Measurements from ENCODE around the gene EXOC8. TPM values are rescaled to one million over a fixed set of nuclear protein-coding genes. Genes with fewer than 3 reads are reported as not detected.

EXOC8 gene
- total RNA-seq, 4 donors from 2014 or later, result 16.3 to 32.6 (median 19.8) TPM

DNA sequence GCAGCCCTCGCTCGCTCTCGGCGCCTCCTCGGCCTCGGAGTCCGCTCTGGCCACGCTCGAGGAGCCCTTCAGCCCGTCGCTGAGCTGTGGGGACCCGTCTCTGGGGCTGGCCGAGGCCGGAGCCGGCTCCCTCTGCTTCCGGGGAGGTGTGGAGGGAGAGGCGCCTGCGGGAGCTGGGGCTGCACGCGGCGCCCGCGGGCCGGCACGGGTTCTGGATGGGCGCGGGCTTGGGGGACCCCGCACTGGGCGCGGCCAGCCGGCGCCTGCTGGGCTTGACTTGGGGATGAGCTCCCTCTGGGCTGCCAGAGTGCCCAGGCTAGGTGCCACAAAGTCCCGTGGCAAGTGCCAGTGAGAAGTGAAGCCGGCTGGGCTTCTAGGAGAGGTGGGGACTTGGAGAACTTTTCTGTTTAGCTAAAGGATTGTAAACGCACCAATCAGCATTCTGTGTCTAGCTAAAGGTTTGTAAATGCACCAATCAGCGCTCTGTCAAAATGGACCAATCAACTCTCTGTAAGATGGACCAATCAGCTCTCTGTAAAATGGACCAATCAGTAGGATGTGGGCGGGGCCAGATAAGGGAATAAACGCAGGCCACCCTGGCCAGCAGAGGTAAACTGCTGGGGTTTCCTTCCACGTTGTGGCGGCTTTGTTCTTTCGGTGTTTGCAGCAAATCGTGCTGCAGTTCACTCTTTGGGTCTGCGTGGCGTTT, 20.2 kb downstream of the EXOC8 start:
- H3K27me3 ChIP-seq, result no peaks in the 10 kb centered on the region
- 94% methylated on average over 21 of the region's 44 CpGs for WGBS
- H3K36me3 ChIP-seq, result no peaks in the 10 kb centered on the region
- TF ChIP-seq EP300 (IDR thresholded peaks at IDR 0.05) (no peak), POLR2A (IDR thresholded peaks at IDR 0.05) (no peak), POLR2AphosphoS5 (IDR thresholded peaks at IDR 0.05) (no peak)
- TF ChIP-seq, protein P1, sequence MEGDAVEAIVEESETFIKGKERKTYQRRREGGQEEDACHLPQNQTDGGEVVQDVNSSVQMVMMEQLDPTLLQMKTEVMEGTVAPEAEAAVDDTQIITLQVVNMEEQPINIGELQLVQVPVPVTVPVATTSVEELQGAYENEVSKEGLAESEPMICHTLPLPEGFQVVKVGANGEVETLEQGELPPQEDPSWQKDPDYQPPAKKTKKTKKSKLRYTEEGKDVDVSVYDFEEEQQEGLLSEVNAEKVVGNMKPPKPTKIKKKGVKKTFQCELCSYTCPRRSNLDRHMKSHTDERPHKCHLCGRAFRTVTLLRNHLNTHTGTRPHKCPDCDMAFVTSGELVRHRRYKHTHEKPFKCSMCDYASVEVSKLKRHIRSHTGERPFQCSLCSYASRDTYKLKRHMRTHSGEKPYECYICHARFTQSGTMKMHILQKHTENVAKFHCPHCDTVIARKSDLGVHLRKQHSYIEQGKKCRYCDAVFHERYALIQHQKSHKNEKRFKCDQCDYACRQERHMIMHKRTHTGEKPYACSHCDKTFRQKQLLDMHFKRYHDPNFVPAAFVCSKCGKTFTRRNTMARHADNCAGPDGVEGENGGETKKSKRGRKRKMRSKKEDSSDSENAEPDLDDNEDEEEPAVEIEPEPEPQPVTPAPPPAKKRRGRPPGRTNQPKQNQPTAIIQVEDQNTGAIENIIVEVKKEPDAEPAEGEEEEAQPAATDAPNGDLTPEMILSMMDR (IDR thresholded peaks at IDR 0.05), result no peak
- H3K27ac ChIP-seq, result no peak overlapping the region
- H3K4me3 ChIP-seq, result no peak overlapping the region
- H3K9me3 ChIP-seq, result no peaks in the 10 kb centered on the region
- no peaks in the 10 kb centered on the region for H3K4me1 ChIP-seq
- DNase-seq (ENCODE audit: low spot score in 2 of 2), result peak in 1 of 2 donors; percentile 57

DNA sequence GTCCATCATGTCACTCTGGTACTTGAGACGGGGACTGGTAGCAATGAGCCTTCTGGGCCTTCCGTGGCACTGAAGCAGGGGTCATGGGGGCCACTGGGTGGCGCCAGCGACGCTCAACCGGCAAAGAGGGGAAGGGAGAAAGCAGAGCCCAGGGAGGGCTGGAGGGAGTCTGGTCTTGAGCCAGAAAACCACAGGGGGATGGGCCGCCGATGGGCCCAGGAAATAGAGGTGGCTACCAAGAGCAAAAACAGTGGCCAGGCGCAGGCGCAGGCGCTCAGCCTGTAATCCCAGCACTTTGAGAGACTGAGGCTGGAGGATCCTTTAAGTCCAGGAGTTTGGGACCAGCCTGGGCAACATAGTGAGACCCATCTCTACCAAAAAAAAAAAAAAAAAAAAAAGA, 21.8 kb downstream of the EXOC8 start:
- H3K9me3 ChIP-seq, result no peaks in the 10 kb centered on the region
- H3K4me1 ChIP-seq, result no peaks in the 10 kb centered on the region
- TF ChIP-seq, protein P1 (IDR thresholded peaks at IDR 0.05), result peak in 1 of 2 donors; percentile 43
- TF ChIP-seq POLR2A (IDR thresholded peaks at IDR 0.05), result no peak
- DNase-seq (ENCODE audit: low spot score in 2 of 2), result peak in 1 of 2 donors; percentile 74
- 46% methylated on average over 11 of the region's 11 CpGs for WGBS
- no peak overlapping the region for H3K4me3 ChIP-seq
- H3K36me3 ChIP-seq, result no peaks in the 10 kb centered on the region
- H3K27me3 ChIP-seq, result no peaks in the 10 kb centered on the region
- H3K27ac ChIP-seq, result no peak overlapping the region

DNA sequence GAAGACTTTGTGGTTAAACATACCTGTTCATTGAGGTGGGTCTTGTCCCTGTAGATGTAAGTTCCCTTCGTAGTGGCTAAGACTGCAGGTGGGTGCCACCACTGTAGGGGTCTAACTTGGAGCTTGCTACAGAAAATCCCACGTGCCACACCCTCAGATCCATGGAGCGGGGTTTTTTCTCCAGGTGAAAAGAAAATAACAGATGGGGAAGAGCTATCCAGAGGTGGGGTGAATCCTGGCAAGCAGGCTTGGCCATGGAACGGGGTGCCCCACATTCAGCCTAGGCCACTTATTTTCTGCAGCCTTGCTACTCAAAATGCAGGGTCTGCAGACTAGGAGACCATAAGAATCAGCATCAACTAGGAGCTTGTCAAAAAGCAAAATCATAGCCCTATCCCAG, 24.0 kb downstream of the EXOC8 start:
- no peaks in the 10 kb centered on the region for H3K27me3 ChIP-seq
- H3K27ac ChIP-seq, result no peak overlapping the region
- DNase-seq (ENCODE audit: low spot score in 2 of 2), result peak in 1 of 2 donors; percentile 45
- TF ChIP-seq, protein P1 (IDR thresholded peaks at IDR 0.05), result no peak
- TF ChIP-seq EP300 (IDR thresholded peaks at IDR 0.05), result no peak
- no peak for TF ChIP-seq POLR2A (IDR thresholded peaks at IDR 0.05)
- no peak for TF ChIP-seq POLR2AphosphoS5 (IDR thresholded peaks at IDR 0.05)
- H3K36me3 ChIP-seq, result no peaks in the 10 kb centered on the region
- no peaks in the 10 kb centered on the region for H3K4me1 ChIP-seq
- WGBS, result 87% methylated on average over 4 of the region's 4 CpGs
- no peaks in the 10 kb centered on the region for H3K9me3 ChIP-seq
- no peak overlapping the region for H3K4me3 ChIP-seq

DNA sequence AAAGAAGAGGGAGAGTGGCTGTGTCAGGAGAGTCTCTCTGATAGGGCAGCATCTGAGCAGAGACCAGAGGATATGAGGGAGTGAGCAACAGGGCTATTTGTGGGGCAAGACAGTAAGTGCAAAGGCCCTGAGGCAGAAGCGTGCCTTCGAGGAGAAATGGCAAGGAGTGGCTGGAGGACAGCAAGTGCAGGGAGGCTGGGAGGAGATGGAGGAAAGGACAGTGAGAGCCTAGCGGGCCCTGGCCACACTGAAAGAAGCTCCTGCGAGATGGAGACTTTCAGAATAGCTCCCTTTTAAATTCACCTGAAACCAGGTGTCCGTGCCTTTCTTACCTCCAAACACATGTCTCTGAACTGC, 25.2 kb downstream of the EXOC8 start:
- Histone ChIP-seq H3K27ac (no peak overlapping the region), H3K4me3 (no peak overlapping the region), H3K4me1 (no peaks in the 10 kb centered on the region), H3K27me3 (no peaks in the 10 kb centered on the region), H3K9me3 (no peaks in the 10 kb centered on the region), H3K36me3 (no peaks in the 10 kb centered on the region)
- DNase-seq (ENCODE audit: low spot score in 2 of 2), result peak in 1 of 2 donors; percentile 43
- WGBS, result 87% methylated on average over 5 of the region's 5 CpGs
- TF ChIP-seq, protein P1 (IDR thresholded peaks at IDR 0.05), result no peak
- TF ChIP-seq POLR2A (IDR thresholded peaks at IDR 0.05), result no peak
- TF ChIP-seq POLR2AphosphoS5 (IDR thresholded peaks at IDR 0.05), result no peak
- no peak for TF ChIP-seq EP300 (IDR thresholded peaks at IDR 0.05)

DNA sequence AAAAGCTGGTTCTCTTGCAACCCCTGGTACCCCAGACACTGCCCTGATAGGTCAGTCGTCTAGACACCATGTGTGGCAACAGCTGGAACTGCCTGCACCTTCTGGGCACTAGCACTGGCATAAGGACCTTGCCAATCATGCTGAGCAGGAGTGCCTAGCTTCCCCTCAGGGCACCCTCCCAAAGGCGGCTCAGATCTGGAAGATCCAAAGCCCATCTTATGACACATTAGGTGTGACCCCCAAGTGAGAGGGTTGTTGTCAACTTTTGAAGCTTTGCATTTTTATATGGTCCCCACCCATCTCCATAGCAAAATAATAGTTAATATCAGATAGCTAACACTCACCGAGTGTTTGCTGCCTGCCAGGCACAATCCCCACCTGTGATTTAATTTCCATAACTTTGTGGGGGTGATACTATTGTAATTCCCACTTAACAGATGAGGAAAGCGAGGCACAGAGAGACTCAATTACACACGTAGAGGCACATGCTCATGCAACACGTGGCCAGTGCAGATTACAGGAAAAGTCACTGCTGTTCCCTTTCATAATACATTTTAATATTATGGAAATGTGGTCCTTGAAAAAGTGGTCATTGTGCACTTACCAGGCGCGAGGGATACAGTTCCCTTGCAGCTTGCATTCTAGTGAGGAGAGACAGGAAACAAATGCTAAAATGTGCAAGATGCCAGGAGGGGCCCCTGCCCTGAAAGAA, 25.8 kb downstream of the EXOC8 start:
- H3K27ac ChIP-seq, result no peak overlapping the region
- TF ChIP-seq, protein P1 (IDR thresholded peaks at IDR 0.05), result no peak
- TF ChIP-seq EP300 (IDR thresholded peaks at IDR 0.05) (no peak), POLR2A (IDR thresholded peaks at IDR 0.05) (no peak), POLR2AphosphoS5 (IDR thresholded peaks at IDR 0.05) (no peak)
- H3K4me3 ChIP-seq, result no peak overlapping the region
- no peaks in the 10 kb centered on the region for H3K4me1 ChIP-seq
- peak in 1 of 2 donors; percentile 41 for DNase-seq (ENCODE audit: low spot score in 2 of 2)
- no peaks in the 10 kb centered on the region for H3K36me3 ChIP-seq
- 62% methylated on average over 8 of the region's 8 CpGs for WGBS
- H3K27me3 ChIP-seq, result no peaks in the 10 kb centered on the region
- H3K9me3 ChIP-seq, result no peaks in the 10 kb centered on the region

All from suprapubic skin (tissue), 4 donors.